HCT116 (cell line): ENCODE measurements around the gene ACOX3.

Experiments used
- EZH2 ChIP-seq: fragments of 200-600 bp; sonication (generic); IDR thresholded peaks from 2 replicates; pipeline ENCODE4 v1.6.1; 2017; ENCODE audit warnings: antibody characterized with exemption, mixed run types
- JUND ChIP-seq: IDR thresholded peaks from 2 replicates; pipeline ENCODE4 v1.6.1; 2012
- POLR2A ChIP-seq: IDR thresholded peaks from 2 replicates; pipeline ENCODE4 v1.7.0; 2011; ENCODE audit warnings: borderline replicate concordance; ENCODE audit not compliant: insufficient read depth, insufficient read length; ENCODE audit errors: extremely low read depth
- TCF7L2 ChIP-seq: IDR thresholded peaks from 2 replicates; pipeline ENCODE4 v1.7.0; 2011; ENCODE audit warnings: borderline replicate concordance, inconsistent platforms; ENCODE audit not compliant: insufficient read depth, insufficient read length; ENCODE audit errors: extremely low read depth
- YY1 ChIP-seq: IDR thresholded peaks from 2 replicates; pipeline ENCODE4 v1.6.1; 2011; ENCODE audit warnings: low read length, low read depth, moderate library complexity, mild to moderate bottlenecking; ENCODE audit not compliant: insufficient replicate concordance; ENCODE audit errors: extremely low read depth
- ZFX ChIP-seq: fragments of 450-650 bp; IDR thresholded peaks from 2 replicates; pipeline ENCODE4 v1.6.1; 2017
- TF ChIP-seq, protein P1 (sequence below), 3 experiments: fragments of 200-600 bp in 1 of 3; sonication (generic) in 1 of 3; IDR thresholded peaks in 2 of 3; conservative IDR thresholded peaks in 1 of 3; 2 replicates each; pipeline ENCODE4 v1.5.1; 2012 to 2017; ENCODE audit warnings: low read depth in 2 of 3, low read length in 2 of 3, antibody characterized with exemption in 1 of 3, borderline replicate concordance in 1 of 3, control low read depth in 1 of 3, mild to moderate bottlenecking in 1 of 3, mixed read lengths in 1 of 3, mixed run types in 1 of 3, moderate library complexity in 1 of 3; ENCODE audit not compliant: insufficient read depth in 1 of 3

DNA sequence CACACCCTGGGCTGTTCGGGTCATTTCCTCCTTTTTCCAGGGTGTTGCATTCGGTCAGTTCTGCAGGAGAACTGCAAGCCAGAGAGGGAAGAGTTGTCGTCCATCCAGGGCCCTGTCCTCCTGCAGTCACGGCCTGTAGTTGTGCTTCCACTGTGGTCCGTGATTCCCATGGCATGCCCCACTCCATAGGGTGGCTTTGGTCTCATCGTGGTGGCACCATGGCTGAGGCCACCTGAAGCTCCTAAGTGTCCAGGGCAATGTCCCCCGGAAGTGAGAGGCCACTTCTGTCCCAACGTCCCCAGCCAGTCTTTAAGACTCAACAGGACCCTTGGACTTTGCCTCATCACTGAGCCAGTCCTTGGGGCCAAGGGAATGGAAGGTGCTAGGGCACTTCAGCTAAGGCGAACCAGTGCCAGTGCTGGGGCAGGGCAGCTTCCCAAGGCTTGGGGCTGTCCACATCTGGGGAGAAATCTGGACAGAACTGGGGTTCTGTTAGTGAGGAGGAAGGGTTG lies 87.3 kb downstream of the ACOX3 start:
- TF ChIP-seq, protein P1, sequence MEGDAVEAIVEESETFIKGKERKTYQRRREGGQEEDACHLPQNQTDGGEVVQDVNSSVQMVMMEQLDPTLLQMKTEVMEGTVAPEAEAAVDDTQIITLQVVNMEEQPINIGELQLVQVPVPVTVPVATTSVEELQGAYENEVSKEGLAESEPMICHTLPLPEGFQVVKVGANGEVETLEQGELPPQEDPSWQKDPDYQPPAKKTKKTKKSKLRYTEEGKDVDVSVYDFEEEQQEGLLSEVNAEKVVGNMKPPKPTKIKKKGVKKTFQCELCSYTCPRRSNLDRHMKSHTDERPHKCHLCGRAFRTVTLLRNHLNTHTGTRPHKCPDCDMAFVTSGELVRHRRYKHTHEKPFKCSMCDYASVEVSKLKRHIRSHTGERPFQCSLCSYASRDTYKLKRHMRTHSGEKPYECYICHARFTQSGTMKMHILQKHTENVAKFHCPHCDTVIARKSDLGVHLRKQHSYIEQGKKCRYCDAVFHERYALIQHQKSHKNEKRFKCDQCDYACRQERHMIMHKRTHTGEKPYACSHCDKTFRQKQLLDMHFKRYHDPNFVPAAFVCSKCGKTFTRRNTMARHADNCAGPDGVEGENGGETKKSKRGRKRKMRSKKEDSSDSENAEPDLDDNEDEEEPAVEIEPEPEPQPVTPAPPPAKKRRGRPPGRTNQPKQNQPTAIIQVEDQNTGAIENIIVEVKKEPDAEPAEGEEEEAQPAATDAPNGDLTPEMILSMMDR (IDR thresholded peaks at IDR 0.05 in 2 of 3, conservative IDR thresholded peaks at IDR 0.05 in 1 of 3; ENCODE audit: borderline replicate concordance in 1 of 3, insufficient read depth in 1 of 3, low read depth in 2 of 3, low read length in 2 of 3): no peak
- TF ChIP-seq YY1 (no peak), POLR2A (no peak), JUND (no peak), ZFX (no peak), EZH2 (no peak), TCF7L2 (no peak)
